ENCODE measurements around the gene GRID1.

Gene GRID1

DNA sequence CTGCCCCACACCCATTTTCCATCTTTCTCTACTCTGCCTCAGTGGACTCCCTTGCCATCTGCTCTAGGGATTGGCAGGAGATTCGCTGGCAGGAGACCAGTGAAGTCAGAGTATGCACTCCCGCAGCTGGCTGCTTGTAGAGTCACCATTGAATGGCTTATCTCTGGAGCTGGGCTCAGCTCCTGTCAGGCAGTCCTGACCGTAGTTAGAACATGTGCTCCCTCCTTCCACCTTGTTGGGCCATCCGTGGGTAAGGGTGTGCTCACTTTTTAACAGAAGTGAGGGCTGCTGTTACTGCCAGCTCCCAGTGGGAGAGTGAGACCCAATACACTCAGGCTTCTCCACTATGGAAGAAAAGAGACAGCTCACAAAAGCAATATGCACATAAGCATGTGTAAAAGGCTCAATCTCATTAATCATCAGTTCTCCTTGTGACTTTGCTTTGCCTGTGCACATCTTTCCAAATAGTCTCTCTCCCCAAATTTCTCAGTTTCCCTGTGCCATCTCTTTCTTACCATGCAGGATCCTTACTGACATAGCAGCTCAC, 773.3 kb downstream of the GRID1 start:
- H3K4me3 ChIP-seq, result no peak overlapping the region
- in situ Hi-C loops (cut with MboI; ENCODE audit: low sequenced_read_pairs), result no loop called here
- no peaks in the 10 kb centered on the region for H3K9me3 ChIP-seq
- no peaks in the 10 kb centered on the region for H3K36me3 ChIP-seq (replicated peaks)
- no peak for DNase-seq (ENCODE audit: low spot score in 2 of 2)
- peaks cover 3% of the 10 kb centered on the region; the same call in 1 of the 2 replicates for H3K27me3 ChIP-seq (ENCODE audit: low read depth)
- no peaks in the 10 kb centered on the region for H3K4me1 ChIP-seq

DNA sequence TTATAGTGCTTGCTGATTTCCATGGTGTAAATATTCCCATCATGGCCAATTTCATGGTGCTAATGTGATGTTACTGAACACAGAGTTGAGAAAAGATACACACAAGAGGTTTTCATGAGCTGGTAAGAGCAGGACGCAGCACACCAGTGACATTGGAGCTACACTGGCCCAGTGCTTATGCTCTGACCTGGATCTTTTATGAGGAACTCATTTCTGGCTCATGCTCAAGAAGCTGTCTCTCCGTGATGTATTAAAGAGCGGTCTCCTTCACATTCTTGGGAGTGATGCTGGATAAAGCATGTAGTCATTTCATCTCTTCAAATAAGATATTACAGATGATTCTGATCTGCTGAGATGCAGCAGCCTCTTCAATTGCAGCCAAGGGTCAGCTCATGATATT, 785.2 kb downstream of the GRID1 start:
- Histone ChIP-seq H3K27me3 (ENCODE audit: low read depth) (no peaks in the 10 kb centered on the region), H3K36me3 (replicated peaks) (no peaks in the 10 kb centered on the region), H3K4me3 (no peak overlapping the region), H3K4me1 (no peaks in the 10 kb centered on the region), H3K9me3 (no peaks in the 10 kb centered on the region)
- in situ Hi-C loops (cut with MboI; ENCODE audit: low sequenced_read_pairs), result no loop called here
- DNase-seq (ENCODE audit: low spot score in 2 of 2), result no peak

GRCh38 chr10:85580585-85580984, 786.0 kb downstream of the GRID1 start:
- DNase-seq (ENCODE audit: low spot score in 2 of 2), result no peak
- in situ Hi-C loops (cut with MboI; ENCODE audit: low sequenced_read_pairs), result no loop called here
- H3K4me1 ChIP-seq, result no peaks in the 10 kb centered on the region

GRCh38 chr10:85578860-85579259, 787.7 kb downstream of the GRID1 start:
- Histone ChIP-seq H3K4me1 (no peaks in the 10 kb centered on the region), H3K9me3 (no peaks in the 10 kb centered on the region), H3K36me3 (replicated peaks) (no peaks in the 10 kb centered on the region), H3K27me3 (ENCODE audit: low read depth) (no peaks in the 10 kb centered on the region), H3K4me3 (no peak overlapping the region)
- in situ Hi-C loops (cut with MboI; ENCODE audit: low sequenced_read_pairs), result no loop called here
- DNase-seq (ENCODE audit: low spot score in 2 of 2), result no peak

More at GRCh38 chr10:85580585-85580984, 786.0 kb downstream of the GRID1 start:
- Histone ChIP-seq H3K36me3 (replicated peaks) (no peaks in the 10 kb centered on the region), H3K4me3 (no peak overlapping the region), H3K27me3 (ENCODE audit: low read depth) (no peaks in the 10 kb centered on the region), H3K9me3 (no peaks in the 10 kb centered on the region)

DNA sequence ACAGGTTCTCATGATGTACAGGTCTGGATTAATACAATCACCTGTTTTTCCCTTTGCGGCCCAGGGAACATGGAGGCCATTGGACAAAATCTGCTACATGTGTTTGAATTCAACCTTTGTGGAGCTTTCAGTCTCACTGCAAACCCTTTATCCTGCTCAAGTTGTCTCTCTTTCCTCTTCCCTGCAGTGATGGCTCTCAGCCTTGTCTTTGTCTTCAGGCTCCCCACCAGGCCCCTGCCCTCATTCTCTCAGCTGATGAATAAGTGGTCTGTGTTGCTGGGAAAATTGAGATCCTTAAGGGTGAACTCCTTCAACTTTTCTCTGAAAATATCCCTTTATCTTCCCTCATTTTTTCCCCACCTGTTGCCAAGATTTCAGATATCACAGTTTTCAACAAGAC, 791.2 kb downstream of the GRID1 start:
- Histone ChIP-seq H3K27me3 (ENCODE audit: low read depth) (no peaks in the 10 kb centered on the region), H3K4me1 (no peaks in the 10 kb centered on the region), H3K36me3 (replicated peaks) (no peaks in the 10 kb centered on the region), H3K4me3 (no peak overlapping the region), H3K9me3 (no peaks in the 10 kb centered on the region)
- in situ Hi-C loops (cut with MboI; ENCODE audit: low sequenced_read_pairs), result no loop called here
- DNase-seq (ENCODE audit: low spot score in 2 of 2), result no peak

GRCh38 chr10:85570871-85571270, 795.7 kb downstream of the GRID1 start:
- in situ Hi-C loops (cut with MboI; ENCODE audit: low sequenced_read_pairs), result no loop called here
- H3K4me1 ChIP-seq, result no peaks in the 10 kb centered on the region
- H3K36me3 ChIP-seq (replicated peaks), result no peaks in the 10 kb centered on the region
- H3K4me3 ChIP-seq, result no peak overlapping the region
- no peaks in the 10 kb centered on the region for H3K9me3 ChIP-seq
- no peaks in the 10 kb centered on the region for H3K27me3 ChIP-seq (ENCODE audit: low read depth)
- DNase-seq (ENCODE audit: low spot score in 2 of 2), result no peak

DNA sequence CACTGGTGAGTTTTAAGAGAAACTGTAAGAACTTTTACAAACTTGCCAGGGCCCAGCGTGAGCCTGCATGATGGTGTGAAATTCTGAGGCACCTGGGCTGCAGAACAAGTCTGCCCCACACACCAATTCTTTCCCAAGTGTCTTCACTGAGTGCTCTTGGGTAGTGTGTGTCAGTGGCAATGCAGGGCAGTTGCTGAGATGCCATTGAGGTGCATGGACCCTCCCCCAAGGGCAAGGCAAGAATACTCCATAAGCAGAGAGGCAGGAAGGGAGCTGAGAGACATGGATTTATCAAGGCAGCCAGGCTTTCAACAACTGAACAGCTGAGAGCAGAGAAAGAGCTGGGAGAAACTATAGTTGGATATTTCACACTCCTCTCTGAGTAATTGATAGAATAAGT, 801.2 kb downstream of the GRID1 start:
- DNase-seq (ENCODE audit: low spot score in 2 of 2), result no peak
- Histone ChIP-seq H3K4me3 (no peak overlapping the region), H3K36me3 (replicated peaks) (no peaks in the 10 kb centered on the region), H3K27me3 (ENCODE audit: low read depth) (no peaks in the 10 kb centered on the region), H3K4me1 (no peaks in the 10 kb centered on the region; the same call in 1 of the 2 replicates), H3K9me3 (no peaks in the 10 kb centered on the region)
- in situ Hi-C loops (cut with MboI; ENCODE audit: low sequenced_read_pairs), result no loop called here

- Histone ChIP-seq H3K27me3 (ENCODE audit: low read depth) (no peaks in the 10 kb centered on the region), H3K4me1 (no peaks in the 10 kb centered on the region), H3K36me3 (replicated peaks) (no peaks in the 10 kb centered on the region), H3K9me3 (no peaks in the 10 kb centered on the region), H3K4me3 (no peak overlapping the region)
- no peak for DNase-seq (ENCODE audit: low spot score in 2 of 2)
- in situ Hi-C loops (cut with MboI; ENCODE audit: low sequenced_read_pairs), result no loop called here
Observed at GRCh38 chr10:85558533-85558932, 808.1 kb downstream of the GRID1 start.

DNA sequence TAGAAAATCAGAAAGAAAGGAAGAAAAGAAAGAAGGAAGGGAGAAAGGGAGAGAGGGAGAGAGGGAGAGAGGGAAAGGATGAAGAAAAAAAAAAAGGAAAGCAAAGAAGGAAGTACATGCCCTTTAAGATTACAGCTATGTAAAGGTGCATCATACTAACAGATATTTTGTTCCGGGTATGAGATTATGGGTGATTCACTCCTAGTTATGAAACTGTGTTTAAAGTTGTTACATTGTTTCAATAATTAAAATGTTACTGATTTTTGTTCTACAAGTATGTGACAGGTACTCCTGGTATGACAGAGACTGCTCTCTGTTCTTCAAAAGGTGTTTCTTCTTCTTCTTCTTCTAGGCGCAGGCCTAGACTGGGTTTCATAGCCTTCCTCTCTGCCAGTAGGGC, 808.9 kb downstream of the GRID1 start:
- Histone ChIP-seq H3K9me3 (no peaks in the 10 kb centered on the region), H3K36me3 (replicated peaks) (no peaks in the 10 kb centered on the region), H3K4me1 (no peaks in the 10 kb centered on the region), H3K27me3 (ENCODE audit: low read depth) (no peaks in the 10 kb centered on the region), H3K4me3 (no peak overlapping the region)
- no peak for DNase-seq (ENCODE audit: low spot score in 2 of 2)
- in situ Hi-C loops (cut with MboI; ENCODE audit: low sequenced_read_pairs), result no loop called here

GRCh38 chr10:85557077-85557476, 809.5 kb downstream of the GRID1 start:
- Histone ChIP-seq H3K4me1 (no peaks in the 10 kb centered on the region), H3K9me3 (no peaks in the 10 kb centered on the region), H3K36me3 (replicated peaks) (no peaks in the 10 kb centered on the region), H3K27me3 (ENCODE audit: low read depth) (no peaks in the 10 kb centered on the region), H3K4me3 (no peak overlapping the region)
- DNase-seq (ENCODE audit: low spot score in 2 of 2), result no peak
- in situ Hi-C loops (cut with MboI; ENCODE audit: low sequenced_read_pairs), result no loop called here
